Omental fat pad (tissue), 4 donors: ENCODE measurements around the gene SP1. TPM values are rescaled to one million over a fixed set of nuclear protein-coding genes. Genes with fewer than 3 reads are reported as not detected.
"Not testable (repeated sequence)": the region's sequence is repeated elsewhere in the genome, so short reads cannot be mapped to it uniquely, and the experiment has no call there.

ENCODE experiments used
- ATAC-seq: fragments of 150-250 bp; one replicate; pipeline ENCODE4 v1.9.1; 2016; ENCODE audit warnings: mild to moderate bottlenecking, moderate library complexity; ENCODE audit not compliant: low FRiP score
- DNase-seq: peaks from one replicate; pipeline ENCODE4 v3.0.0-alpha.2; 2019; ENCODE audit warnings: low spot score
- total RNA-seq, 4 donors: library from RNA; depleted of rRNA; stranded (reverse); fragments of >200 nt; gene quantifications; one replicate each; pipeline ENCODE4 v1.1.0, GENCODE V29; 2016
- TF ChIP-seq, protein P1 (sequence below), 3 donors: fragments of 450-650 bp; IDR thresholded peaks; one replicate each; pipeline ENCODE4 v1.5.1; 2016 to 2017; ENCODE audit warnings: antibody characterized with exemption in 3 of 3, mild to moderate bottlenecking in 3 of 3, moderate library complexity in 2 of 3

The SP1 gene
- total RNA-seq, 4 donors from 2014 or later: 53.1 to 73.8 (median 62.2) TPM

DNA sequence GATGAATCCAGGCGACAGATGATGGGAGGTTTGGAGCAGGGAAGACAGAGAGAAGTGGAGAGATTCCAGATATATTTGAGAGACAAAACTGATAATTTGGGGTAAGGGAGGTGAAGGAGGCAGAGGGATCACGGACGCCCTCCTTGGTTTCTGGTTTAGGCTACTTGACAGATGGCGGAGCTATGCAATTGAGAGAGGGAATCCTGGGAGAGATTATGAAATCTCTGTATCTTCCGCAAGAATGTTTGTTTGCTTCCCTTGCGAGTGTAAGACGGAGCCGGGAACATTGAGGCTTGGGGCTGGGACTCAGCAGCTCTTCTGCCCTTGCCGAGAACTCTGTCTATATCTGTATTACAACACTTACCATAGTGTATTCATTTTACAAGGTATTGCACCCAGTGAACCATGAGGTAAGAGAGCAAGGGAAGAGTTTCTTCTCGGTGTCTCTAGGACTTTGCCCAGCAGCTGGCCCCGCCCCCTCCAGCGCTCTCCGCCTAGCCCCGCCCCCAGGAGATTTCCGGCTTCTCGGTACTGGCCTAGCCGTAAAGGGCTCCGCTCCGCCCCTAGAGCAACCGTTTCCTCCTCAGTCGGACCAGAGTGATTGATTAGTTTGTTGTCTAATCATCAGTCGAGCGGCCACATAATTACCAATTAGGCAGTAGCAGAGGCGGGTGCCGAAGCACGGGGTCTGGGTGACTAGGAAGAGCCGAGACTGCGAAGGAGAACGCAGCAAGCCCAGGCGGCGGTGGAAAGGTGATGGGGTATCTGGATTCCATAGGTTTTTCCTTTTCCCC is 61.3 kb downstream of the SP1 start, which contains the start of gene PRR13:
Gene PRR13 (plus strand): TSS at position 695 of the 794 bp plus-strand sequence. CDS start 981 bp downstream, outside the sequence.
- TF ChIP-seq, protein P1, sequence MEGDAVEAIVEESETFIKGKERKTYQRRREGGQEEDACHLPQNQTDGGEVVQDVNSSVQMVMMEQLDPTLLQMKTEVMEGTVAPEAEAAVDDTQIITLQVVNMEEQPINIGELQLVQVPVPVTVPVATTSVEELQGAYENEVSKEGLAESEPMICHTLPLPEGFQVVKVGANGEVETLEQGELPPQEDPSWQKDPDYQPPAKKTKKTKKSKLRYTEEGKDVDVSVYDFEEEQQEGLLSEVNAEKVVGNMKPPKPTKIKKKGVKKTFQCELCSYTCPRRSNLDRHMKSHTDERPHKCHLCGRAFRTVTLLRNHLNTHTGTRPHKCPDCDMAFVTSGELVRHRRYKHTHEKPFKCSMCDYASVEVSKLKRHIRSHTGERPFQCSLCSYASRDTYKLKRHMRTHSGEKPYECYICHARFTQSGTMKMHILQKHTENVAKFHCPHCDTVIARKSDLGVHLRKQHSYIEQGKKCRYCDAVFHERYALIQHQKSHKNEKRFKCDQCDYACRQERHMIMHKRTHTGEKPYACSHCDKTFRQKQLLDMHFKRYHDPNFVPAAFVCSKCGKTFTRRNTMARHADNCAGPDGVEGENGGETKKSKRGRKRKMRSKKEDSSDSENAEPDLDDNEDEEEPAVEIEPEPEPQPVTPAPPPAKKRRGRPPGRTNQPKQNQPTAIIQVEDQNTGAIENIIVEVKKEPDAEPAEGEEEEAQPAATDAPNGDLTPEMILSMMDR (IDR thresholded peaks at IDR 0.05): no peak
- ATAC-seq: peak; percentile 99
- DNase-seq: peak; percentile 93

GRCh38 chr12:53443955-53444354 is 64.0 kb downstream of the SP1 start:
- DNase-seq (no peak), ATAC-seq (no peak)
- TF ChIP-seq, protein P1 (IDR thresholded peaks at IDR 0.05): no peak

DNA sequence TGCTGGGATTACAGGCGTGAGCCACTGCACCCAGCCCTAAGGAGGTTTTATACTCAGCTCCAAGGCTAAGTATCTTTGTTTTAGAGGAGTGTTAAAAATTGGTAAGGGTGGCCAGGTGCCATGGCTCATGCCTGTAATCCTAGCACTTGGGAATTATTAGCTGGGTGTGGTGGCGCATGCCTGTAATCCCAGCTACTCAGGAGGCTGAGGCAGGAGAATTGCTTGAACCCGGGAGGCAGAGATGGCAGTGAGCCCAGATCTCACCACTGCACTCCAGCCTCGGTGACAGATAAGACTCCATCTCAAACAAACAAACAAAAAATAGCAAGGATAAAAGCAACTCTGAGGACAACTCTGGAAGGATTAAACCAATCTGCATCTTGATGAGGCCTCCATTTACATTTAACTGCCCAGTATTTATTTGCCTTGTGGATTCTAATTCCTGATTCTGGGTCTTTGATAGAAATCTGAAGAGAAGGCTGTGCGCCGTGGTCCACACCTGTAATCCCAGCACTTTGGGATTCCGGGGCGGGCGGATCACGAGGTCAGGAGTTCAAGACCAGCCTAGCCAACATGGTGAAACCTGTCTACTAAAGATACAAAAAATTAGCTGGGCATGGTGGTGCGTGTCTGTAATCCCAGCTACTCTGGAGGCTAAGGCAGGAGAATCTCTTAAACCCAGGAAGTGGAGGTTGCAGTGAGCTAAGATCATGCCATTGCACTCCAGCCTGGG is 64.8 kb downstream of the SP1 start:
- not testable (repeated sequence) for DNase-seq, ATAC-seq

DNA sequence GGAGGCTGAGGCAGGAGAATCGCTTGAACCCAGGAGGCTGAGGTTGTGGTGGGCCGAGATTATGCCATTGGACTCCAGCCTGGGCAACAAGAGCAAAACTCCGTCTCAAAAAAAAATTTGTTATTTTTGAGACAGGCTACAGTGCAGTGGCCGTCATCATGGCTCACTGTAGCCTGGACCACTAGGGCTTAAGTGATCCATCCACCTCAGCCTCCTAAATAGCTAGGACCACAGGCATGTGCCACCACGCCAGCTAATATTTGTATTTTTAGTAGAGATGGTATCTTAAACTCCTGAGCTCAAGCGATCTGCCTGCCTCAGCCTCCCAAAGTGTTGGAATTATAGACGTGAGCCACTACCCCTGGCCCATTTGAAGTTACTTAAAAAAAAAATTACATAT is 71.0 kb downstream of the SP1 start:
- ATAC-seq (no peak), DNase-seq (no peak)
- TF ChIP-seq, protein P1 (IDR thresholded peaks at IDR 0.05): no peak

DNA sequence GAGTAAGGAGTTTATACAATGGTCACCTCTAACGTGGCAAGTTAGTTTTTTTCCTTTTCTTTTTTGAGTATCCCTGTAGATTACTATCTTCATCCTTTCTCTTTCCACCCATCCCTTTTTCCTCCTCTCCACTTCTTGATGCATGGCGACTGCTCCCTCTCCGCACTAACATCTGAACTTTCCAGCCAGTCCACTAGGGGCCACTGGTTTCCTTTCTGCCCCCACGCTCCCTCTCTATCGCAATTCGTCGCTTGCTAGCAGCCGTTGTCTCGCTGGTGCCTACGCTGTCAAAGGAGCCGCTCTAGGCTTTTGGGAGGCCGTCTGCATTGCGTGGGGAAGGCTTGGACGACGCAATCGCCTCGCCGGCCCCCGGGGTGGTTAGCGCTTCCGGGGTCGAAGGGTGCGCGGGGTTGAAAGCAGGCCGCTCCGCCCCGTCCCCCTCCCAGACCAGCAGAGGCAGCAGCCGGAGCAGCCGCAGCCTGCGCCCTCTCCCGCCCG is 71.7 kb downstream of the SP1 start, which contains the start of gene PCBP2:
Gene PCBP2 (plus strand): TSS at position 442 of the 498 bp plus-strand sequence. CDS start 2,699 bp downstream, outside the sequence.
- ATAC-seq (peak; percentile 97), DNase-seq (peak; percentile 71)
- TF ChIP-seq, protein P1 (IDR thresholded peaks at IDR 0.05): peak in 2 of 3 donors; percentile 50 to 83

- TF ChIP-seq, protein P1 (IDR thresholded peaks at IDR 0.05): no peak
- ATAC-seq: peak; percentile 82
- peak; percentile 69 for DNase-seq
Measured at GRCh38 chr12:53452159-53453077, 72.4 kb downstream of the SP1 start.
